Fibroblast of skin of right quadriceps (primary cell): ENCODE results near the gene RPL7A.
"Not testable (repeated sequence)": the region's sequence is repeated elsewhere in the genome, so short reads cannot be mapped to it uniquely, and the experiment has no call there.

ENCODE experiments used
- DNase-seq: peaks from one replicate; pipeline ENCODE4 v3.0.0-alpha.2; 2013

Gene RPL7A

GRCh38 chr9:133370685-133371084 lies 22.7 kb downstream of the RPL7A start:
- no peak for DNase-seq

- DNase-seq, result peak; percentile 22
Observed at GRCh38 chr9:133371261-133371711, 23.3 kb downstream of the RPL7A start.

GRCh38 chr9:133372144-133372543 lies 24.1 kb downstream of the RPL7A start:
- DNase-seq, result no peak

GRCh38 chr9:133374612-133375115 lies 26.6 kb downstream of the RPL7A start:
- peak; percentile 61 for DNase-seq

GRCh38 chr9:133375116-133375723 lies 27.2 kb downstream of the RPL7A start:
- DNase-seq, result peak; percentile 45

GRCh38 chr9:133375724-133376654 lies 28.0 kb downstream of the RPL7A start, which contains the start of the genes STKLD1 and SURF4:
Gene STKLD1, plus strand, starts transcription at chr9:133376366. Its CDS starts 108 bp downstream, at chr9:133376474.
Gene SURF4, minus strand, starts transcription at chr9:133376060. Its CDS starts 91 bp downstream, at chr9:133375969.
- peak; percentile 97 for DNase-seq

- not testable (repeated sequence) for DNase-seq
Observed at GRCh38 chr9:133377280-133377679, 29.3 kb downstream of the RPL7A start.

GRCh38 chr9:133377721-133378216 lies 29.8 kb downstream of the RPL7A start:
- peak; percentile 82 for DNase-seq

- no peak for DNase-seq
Observed at GRCh38 chr9:133378408-133378962, 30.5 kb downstream of the RPL7A start.

GRCh38 chr9:133379153-133380086 lies 31.4 kb downstream of the RPL7A start:
- DNase-seq, result no peak

- no peak for DNase-seq
Observed at GRCh38 chr9:133380734-133381133, 32.7 kb downstream of the RPL7A start.

- DNase-seq, result no peak
Observed at GRCh38 chr9:133382507-133383141, 34.6 kb downstream of the RPL7A start.

GRCh38 chr9:133383438-133383837 lies 35.4 kb downstream of the RPL7A start:
- no peak for DNase-seq

GRCh38 chr9:133384736-133385321 lies 36.8 kb downstream of the RPL7A start:
- no peak for DNase-seq

GRCh38 chr9:133385452-133385851 lies 37.4 kb downstream of the RPL7A start:
- no peak for DNase-seq

GRCh38 chr9:133386338-133386737 lies 38.3 kb downstream of the RPL7A start:
- DNase-seq, result no peak

- no peak for DNase-seq
Observed at GRCh38 chr9:133387680-133388079, 39.7 kb downstream of the RPL7A start.

- no peak for DNase-seq
Observed at GRCh38 chr9:133389025-133389557, 41.1 kb downstream of the RPL7A start.

GRCh38 chr9:133389562-133389961 lies 41.5 kb downstream of the RPL7A start:
- DNase-seq, result no peak

- no peak for DNase-seq
Observed at GRCh38 chr9:133390713-133391112, 42.7 kb downstream of the RPL7A start.

- not testable (repeated sequence) for DNase-seq
Observed at GRCh38 chr9:133391449-133391848, 43.4 kb downstream of the RPL7A start.
